A673 (cell line): Measurements from ENCODE around the gene SPINT1. TPM values are rescaled to one million over a fixed set of nuclear protein-coding genes. Genes with fewer than 3 reads are reported as not detected.

ENCODE experiments used
- BruUV-seq: library from RNA; stranded (reverse); fragments of 400-500 nt; replicated peaks from 2 replicates; lab custom pipeline; 2021; lab: Mats Ljungman, UMichigan
- CTCF ChIA-PET: fragments of 300-600 bp; sonication (Branson Sonifier 250); formaldehyde crosslinking; loops from one replicate; lab custom pipeline; 2022; ENCODE audit warnings: antibody characterized with exemption; lab: Charles Lee
- POLR2A ChIA-PET: fragments of 300-600 bp; sonication (Branson Sonifier 250); formaldehyde crosslinking; loops from one replicate; lab custom pipeline; 2022; ENCODE audit warnings: antibody characterized with exemption; ENCODE audit not compliant: low non-redundant PET; lab: Charles Lee
- DNase-seq: peaks from one replicate; pipeline ENCODE4 v3.0.0-alpha.2; 2015; ENCODE audit warnings: low spot score
- H3K27ac ChIP-seq: fragments of 200-600 bp; sonication (generic); 2 replicates; pipeline ENCODE4 v1.5.1; 2016; ENCODE audit warnings: mixed run types, low read depth, mild to moderate bottlenecking, mixed read lengths, antibody characterized with exemption, low read length; ENCODE audit not compliant: poor library complexity, severe bottlenecking
- H3K27me3 ChIP-seq: fragments of 200-600 bp; sonication (generic); replicated peaks from 2 replicates; pipeline ENCODE4 v1.6.1; 2017; ENCODE audit warnings: mixed run types, low read depth, mild to moderate bottlenecking, mixed read lengths, antibody characterized with exemption, low read length; ENCODE audit not compliant: insufficient read depth, poor library complexity
- H3K36me3 ChIP-seq: fragments of 200-600 bp; sonication (generic); 2 replicates; pipeline ENCODE4 v1.6.1; 2016; ENCODE audit warnings: mixed run types, mild to moderate bottlenecking, mixed read lengths, antibody characterized with exemption, low read length; ENCODE audit not compliant: insufficient read depth, poor library complexity, severe bottlenecking
- H3K4me1 ChIP-seq: fragments of 200-600 bp; sonication (generic); 2 replicates; pipeline ENCODE4 v1.6.1; 2017; ENCODE audit warnings: mixed run types, mild to moderate bottlenecking, mixed read lengths, antibody characterized with exemption, low read length; ENCODE audit not compliant: insufficient read depth, poor library complexity, severe bottlenecking
- H3K4me3 ChIP-seq: fragments of 200-600 bp; sonication (generic); 2 replicates; pipeline ENCODE4 v1.5.1; 2016; ENCODE audit warnings: low read depth, mixed run types, mild to moderate bottlenecking, mixed read lengths, low read length; ENCODE audit not compliant: poor library complexity, severe bottlenecking
- H3K9me3 ChIP-seq: fragments of 200-600 bp; sonication (generic); 2 replicates; pipeline ENCODE4 v1.6.1; 2016; ENCODE audit warnings: mixed run types, low read depth, mild to moderate bottlenecking, mixed read lengths, antibody characterized with exemption, low read length; ENCODE audit not compliant: poor library complexity, severe bottlenecking
- CTCF ChIP-seq: fragments of 300-800, 200-600 bp; sonication (generic); conservative IDR thresholded peaks from 2 replicates; pipeline ENCODE4 v1.5.1; 2017; ENCODE audit warnings: low read depth, mild to moderate bottlenecking, antibody characterized with exemption, low read length, moderate library complexity, mixed read lengths
- EZH2 ChIP-seq: fragments of 200-600 bp; sonication (generic); IDR thresholded peaks from 2 replicates; pipeline ENCODE4 v1.6.1; 2017; ENCODE audit warnings: borderline replicate concordance, low read depth, mild to moderate bottlenecking, mixed read lengths, antibody characterized with exemption, low read length; ENCODE audit not compliant: poor library complexity, severe bottlenecking
- intact Hi-C: fragments of 100-400 bp; cut with micrococcal nuclease; formaldehyde crosslinking; loops from one replicate; pipeline ENCODE4 v1.10.0; 2022; ENCODE audit not compliant: unreplicated experiment
- total RNA-seq: library from RNA; stranded (reverse); gene quantifications from 2 replicates; pipeline ENCODE4 v1.2.3, GENCODE V29; 2021

SPINT1 gene
- total RNA-seq, 1 experiment from 2014 or later = 1.9 TPM

DNA sequence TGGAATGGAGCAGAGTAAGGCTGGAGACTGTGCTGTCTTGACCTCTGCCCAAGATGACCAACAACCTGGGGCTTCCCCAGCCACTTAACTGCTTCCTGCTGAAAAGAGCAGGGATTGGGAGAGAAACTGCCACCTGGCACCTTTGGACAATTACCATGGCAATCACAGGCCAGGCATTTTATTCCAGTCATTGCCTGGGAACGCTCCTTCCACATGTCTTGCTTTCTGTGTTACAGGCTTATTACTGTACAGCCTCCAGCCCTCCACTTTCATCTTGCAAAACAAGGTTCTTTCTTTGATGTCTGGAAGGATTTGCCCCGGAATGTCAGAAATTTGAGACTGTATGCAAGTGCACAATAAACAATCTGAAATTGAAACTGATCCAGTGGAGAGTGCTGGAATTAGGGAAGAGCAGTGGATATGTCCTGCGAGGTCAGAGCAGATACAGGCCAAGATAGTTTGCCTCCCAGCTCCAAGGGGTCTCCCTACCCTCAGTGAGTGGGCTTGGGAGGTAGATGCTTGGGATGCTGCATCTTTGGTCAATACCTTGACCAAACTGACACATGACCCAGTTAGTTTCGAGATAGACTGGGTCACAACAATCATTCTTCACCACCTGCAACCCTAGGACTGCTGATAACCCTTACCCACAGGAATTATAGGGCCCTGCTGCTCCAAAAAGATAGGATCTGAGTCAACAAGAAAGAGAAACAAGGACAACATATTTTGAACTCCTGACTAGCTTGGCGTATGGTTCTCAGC, 18.0 kb upstream of the SPINT1 start:
- no peak for TF ChIP-seq EZH2
- TF ChIP-seq CTCF = no peak
- intact Hi-C loops = no loop called here
- DNase-seq = no peak

DNA sequence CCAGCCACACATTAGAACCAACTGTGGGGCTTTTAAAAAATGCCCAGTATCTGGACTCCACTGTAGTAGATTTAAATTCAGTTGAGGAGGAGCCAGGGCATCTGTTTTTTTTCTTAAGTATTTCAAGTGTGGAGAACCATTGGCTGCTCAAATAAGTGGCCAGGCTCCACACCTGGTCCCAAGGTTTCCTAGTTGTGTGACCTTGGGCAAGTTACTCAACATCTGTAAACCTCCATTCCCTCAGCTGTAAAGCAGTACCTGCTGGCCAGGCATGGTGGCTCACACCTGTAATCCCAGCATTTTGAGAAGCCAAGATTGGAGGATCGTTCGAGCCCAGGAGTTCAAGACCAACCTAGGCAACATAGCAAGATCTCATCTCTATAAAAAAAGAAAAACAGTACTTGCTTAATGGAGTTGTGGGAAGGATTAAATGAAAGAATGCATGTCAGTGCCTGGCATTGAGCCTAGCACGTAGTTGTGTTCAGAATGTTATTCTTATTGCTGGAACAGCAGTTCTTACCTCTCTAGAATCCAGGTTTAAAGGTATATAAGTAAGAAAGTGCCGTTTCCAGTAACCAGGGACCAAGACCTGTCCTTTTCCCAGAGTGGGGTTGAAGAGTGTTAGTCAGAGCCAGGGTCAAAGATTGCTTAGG, 17.3 kb upstream of the SPINT1 start:
- no peak for TF ChIP-seq EZH2
- TF ChIP-seq CTCF = no peak
- no peak for DNase-seq
- POLR2A ChIA-PET = no interaction called here
- Histone ChIP-seq H3K27ac (no peak overlapping the region), H3K4me3 (no peak overlapping the region), H3K36me3 (no peaks in the 10 kb centered on the region), H3K4me1 (no peaks in the 10 kb centered on the region), H3K27me3 (no peaks in the 10 kb centered on the region), H3K9me3 (no peaks in the 10 kb centered on the region)
- BruUV-seq = no TSS peak
- CTCF ChIA-PET = no interaction called here
- intact Hi-C loops = no loop called here

More for the DNA sequence above, 18.0 kb upstream of the SPINT1 start:
- BruUV-seq = no TSS peak
- H3K4me1 ChIP-seq = no peaks in the 10 kb centered on the region
- H3K36me3 ChIP-seq = no peaks in the 10 kb centered on the region
- no peak overlapping the region for H3K4me3 ChIP-seq
- ChIA-PET CTCF (no interaction called here), POLR2A (no interaction called here)
- H3K27me3 ChIP-seq = no peaks in the 10 kb centered on the region
- H3K27ac ChIP-seq = no peak overlapping the region
- H3K9me3 ChIP-seq = no peaks in the 10 kb centered on the region

GRCh38 chr15:40828447-40829036, 15.3 kb upstream of the SPINT1 start, which contains the start of gene PPP1R14D:
Gene PPP1R14D (minus strand): TSS chr15:40828708. CDS start chr15:40828641, 67 bp downstream.
- Histone ChIP-seq H3K27ac (no peak within 1 kb of the TSS), H3K27me3 (no peaks in the 10 kb centered on the region), H3K4me1 (no peaks in the 10 kb centered on the region), H3K4me3 (no peak within 1 kb of the TSS), H3K36me3 (no peaks in the 10 kb centered on the region), H3K9me3 (no peaks in the 10 kb centered on the region)
- no TSS peak for BruUV-seq
- intact Hi-C loops = no loop called here
- ChIA-PET POLR2A (no interaction called here), CTCF (no interaction called here)
- DNase-seq = no peak
- TF ChIP-seq CTCF (no peak), EZH2 (no peak)
